ENCODE measurements around the gene ZNF398. TPM values are rescaled to one million over a fixed set of nuclear protein-coding genes. Genes with fewer than 3 reads are reported as not detected.

The ZNF398 gene
- total RNA-seq, 1 experiment from 2014 or later: 14.6 TPM

GRCh38 chr7:149179241-149179640 lies 32.0 kb downstream of the ZNF398 start:
- no peak overlapping the region for H3K27ac Mint-ChIP-seq (ENCODE audit: unreplicated experiment)

DNA sequence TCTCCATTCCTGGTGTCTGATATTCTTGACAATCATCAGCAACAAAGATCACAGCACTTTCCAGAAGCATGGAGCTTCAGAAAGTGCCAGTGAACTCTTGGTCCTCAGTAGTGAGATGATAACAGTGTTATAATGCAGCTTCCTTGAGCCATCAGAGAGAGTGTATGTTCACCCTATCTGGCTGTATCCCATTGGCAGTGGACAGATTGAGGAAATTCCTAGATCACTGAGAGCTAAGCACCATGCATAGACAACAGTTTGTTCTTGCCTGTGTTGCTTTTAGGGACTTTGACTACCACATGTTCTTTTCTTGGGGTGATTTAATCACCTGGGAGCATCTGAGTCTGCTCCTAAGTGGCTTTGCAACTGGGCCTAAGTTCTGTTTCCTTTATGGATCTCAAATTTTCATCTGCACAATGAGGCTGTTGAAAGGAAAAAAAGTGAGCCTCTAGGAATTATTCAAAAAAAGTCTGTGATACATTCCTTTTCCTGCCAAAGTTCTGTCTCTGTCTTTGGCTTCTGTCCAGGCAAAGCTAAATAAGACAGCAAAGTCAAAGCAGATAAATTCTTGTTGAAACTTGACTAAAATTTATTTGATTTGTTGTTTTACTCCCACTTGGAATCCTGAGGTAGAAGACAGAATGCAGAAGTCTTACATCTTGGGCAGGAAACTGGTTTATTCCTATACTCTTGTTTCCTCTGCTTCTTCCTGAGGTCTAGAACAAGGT lies 33.6 kb downstream of the ZNF398 start:
- no peak for DNase-seq
- Mint-ChIP-seq H3K27me3 (ENCODE audit: unreplicated experiment) (no peaks in the 10 kb centered on the region), H3K36me3 (ENCODE audit: insufficient read depth, unreplicated experiment) (peaks cover 30% of the 10 kb centered on the region), H3K9me3 (ENCODE audit: low read depth, unreplicated experiment) (no peaks in the 10 kb centered on the region), H3K4me1 (ENCODE audit: low read depth, unreplicated experiment) (no peaks in the 10 kb centered on the region), H3K27ac (ENCODE audit: unreplicated experiment) (no peak overlapping the region), H3K4me3 (ENCODE audit: low read depth, unreplicated experiment) (no peak overlapping the region)
- no TSS peak for BruUV-seq (replicated peaks)
- TF ChIP-seq, protein P1, sequence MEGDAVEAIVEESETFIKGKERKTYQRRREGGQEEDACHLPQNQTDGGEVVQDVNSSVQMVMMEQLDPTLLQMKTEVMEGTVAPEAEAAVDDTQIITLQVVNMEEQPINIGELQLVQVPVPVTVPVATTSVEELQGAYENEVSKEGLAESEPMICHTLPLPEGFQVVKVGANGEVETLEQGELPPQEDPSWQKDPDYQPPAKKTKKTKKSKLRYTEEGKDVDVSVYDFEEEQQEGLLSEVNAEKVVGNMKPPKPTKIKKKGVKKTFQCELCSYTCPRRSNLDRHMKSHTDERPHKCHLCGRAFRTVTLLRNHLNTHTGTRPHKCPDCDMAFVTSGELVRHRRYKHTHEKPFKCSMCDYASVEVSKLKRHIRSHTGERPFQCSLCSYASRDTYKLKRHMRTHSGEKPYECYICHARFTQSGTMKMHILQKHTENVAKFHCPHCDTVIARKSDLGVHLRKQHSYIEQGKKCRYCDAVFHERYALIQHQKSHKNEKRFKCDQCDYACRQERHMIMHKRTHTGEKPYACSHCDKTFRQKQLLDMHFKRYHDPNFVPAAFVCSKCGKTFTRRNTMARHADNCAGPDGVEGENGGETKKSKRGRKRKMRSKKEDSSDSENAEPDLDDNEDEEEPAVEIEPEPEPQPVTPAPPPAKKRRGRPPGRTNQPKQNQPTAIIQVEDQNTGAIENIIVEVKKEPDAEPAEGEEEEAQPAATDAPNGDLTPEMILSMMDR (IDR thresholded peaks at IDR 0.05; ENCODE audit: unreplicated experiment): no peak
- intact Hi-C loops (cut with micrococcal nuclease; ENCODE audit: unreplicated experiment): no loop called here
- CTCF ChIA-PET: no interaction called here

More at GRCh38 chr7:149179241-149179640, 32.0 kb downstream of the ZNF398 start:
- no peaks in the 10 kb centered on the region for H3K9me3 Mint-ChIP-seq (ENCODE audit: low read depth, unreplicated experiment)
- TF ChIP-seq, protein P1 (IDR thresholded peaks at IDR 0.05; ENCODE audit: unreplicated experiment): no peak
- CTCF ChIA-PET: no interaction called here
- H3K36me3 Mint-ChIP-seq (ENCODE audit: insufficient read depth, unreplicated experiment): peaks cover 36% of the 10 kb centered on the region
- H3K4me1 Mint-ChIP-seq (ENCODE audit: low read depth, unreplicated experiment): no peaks in the 10 kb centered on the region
- BruUV-seq (replicated peaks): no TSS peak
- no peaks in the 10 kb centered on the region for H3K27me3 Mint-ChIP-seq (ENCODE audit: unreplicated experiment)
- DNase-seq: no peak
- intact Hi-C loops (cut with micrococcal nuclease; ENCODE audit: unreplicated experiment): no loop called here
- no peak overlapping the region for H3K4me3 Mint-ChIP-seq (ENCODE audit: low read depth, unreplicated experiment)

DNA sequence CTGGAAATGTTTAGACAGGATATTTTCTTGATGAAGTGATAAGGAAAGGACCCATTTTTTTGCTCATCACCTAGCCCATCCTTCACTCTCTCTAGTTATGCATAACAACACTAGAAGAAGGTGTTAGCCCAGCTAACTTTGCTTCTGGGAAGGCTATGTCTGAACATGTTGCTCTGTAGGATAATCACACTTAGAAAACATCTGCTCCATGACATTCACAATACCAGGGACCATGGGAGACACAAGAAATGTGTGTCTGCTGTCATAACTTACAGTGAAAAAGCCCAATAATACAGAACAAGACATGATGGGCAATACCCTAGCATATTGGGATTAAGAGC lies 34.2 kb downstream of the ZNF398 start:
- Mint-ChIP-seq H3K36me3 (ENCODE audit: insufficient read depth, unreplicated experiment) (peaks cover 25% of the 10 kb centered on the region), H3K4me3 (ENCODE audit: low read depth, unreplicated experiment) (no peak overlapping the region), H3K4me1 (ENCODE audit: low read depth, unreplicated experiment) (no peaks in the 10 kb centered on the region), H3K27me3 (ENCODE audit: unreplicated experiment) (no peaks in the 10 kb centered on the region), H3K27ac (ENCODE audit: unreplicated experiment) (no peak overlapping the region), H3K9me3 (ENCODE audit: low read depth, unreplicated experiment) (no peaks in the 10 kb centered on the region)
- TF ChIP-seq, protein P1 (IDR thresholded peaks at IDR 0.05; ENCODE audit: unreplicated experiment): no peak
- BruUV-seq (replicated peaks): no TSS peak
- intact Hi-C loops (cut with micrococcal nuclease; ENCODE audit: unreplicated experiment): no loop called here
- no peak for DNase-seq
- CTCF ChIA-PET: no interaction called here

DNA sequence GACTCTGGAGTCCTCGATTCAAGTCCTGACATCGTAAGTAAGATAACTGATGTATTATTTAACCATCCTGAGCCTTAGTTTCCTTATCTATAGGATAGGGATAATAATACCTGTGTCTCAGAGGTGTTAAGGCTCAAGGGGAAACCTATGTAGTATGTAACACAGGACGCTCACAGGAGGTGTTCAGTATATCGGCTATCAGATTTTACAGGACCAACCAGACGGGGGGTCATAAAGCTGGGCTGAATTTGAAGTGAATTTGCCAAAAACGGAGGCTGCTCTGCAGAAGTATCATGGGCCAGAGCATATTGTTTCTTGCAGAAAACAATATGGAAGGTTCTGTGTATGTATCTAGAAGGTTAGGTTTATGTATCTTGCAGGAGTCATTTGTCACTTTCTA lies 37.0 kb downstream of the ZNF398 start:
- CTCF ChIA-PET: no interaction called here
- Mint-ChIP-seq H3K27ac (ENCODE audit: unreplicated experiment) (no peak overlapping the region), H3K9me3 (ENCODE audit: low read depth, unreplicated experiment) (no peaks in the 10 kb centered on the region), H3K4me3 (ENCODE audit: low read depth, unreplicated experiment) (no peak overlapping the region), H3K27me3 (ENCODE audit: unreplicated experiment) (no peaks in the 10 kb centered on the region), H3K4me1 (ENCODE audit: low read depth, unreplicated experiment) (no peaks in the 10 kb centered on the region), H3K36me3 (ENCODE audit: insufficient read depth, unreplicated experiment) (peaks cover 12% of the 10 kb centered on the region)
- TF ChIP-seq, protein P1 (IDR thresholded peaks at IDR 0.05; ENCODE audit: unreplicated experiment): no peak
- BruUV-seq (replicated peaks): no TSS peak
- intact Hi-C loops (cut with micrococcal nuclease; ENCODE audit: unreplicated experiment): no loop called here
- DNase-seq: no peak
